Measurements from ENCODE around the gene SCAMP4. TPM values are rescaled to one million over a fixed set of nuclear protein-coding genes. Genes with fewer than 3 reads are reported as not detected.
"Not testable (repeated sequence)": the region's sequence is repeated elsewhere in the genome, so short reads cannot be mapped to it uniquely, and the experiment has no call there.

Gene SCAMP4
- total and polyA plus RNA-seq, 2 experiments from 2014 or later: 69.3 to 89.8 TPM

GRCh38 chr19:1884719-1885334, 20.4 kb upstream of the SCAMP4 start:
- H4K20me1 ChIP-seq (ENCODE audit: insufficient read depth, poor library complexity, severe bottlenecking): peaks cover 32% of the 10 kb centered on the region
- no peaks in the 10 kb centered on the region for H3K36me3 ChIP-seq (replicated peaks; ENCODE audit: insufficient read depth, low read depth)
- no peaks in the 10 kb centered on the region for H3K27me3 ChIP-seq
- peak overlapping the region; percentile 97 for H3K4me3 ChIP-seq
- H3K27ac ChIP-seq: peak overlapping the region; percentile 80
- TF ChIP-seq CTCF (IDR thresholded peaks at IDR 0.05; ENCODE audit: poor library complexity) (no peak), EZH2phosphoT487 (IDR thresholded peaks at IDR 0.05; ENCODE audit: low read depth, severe bottlenecking, unreplicated experiment) (no peak), EZH2 (IDR thresholded peaks at IDR 0.05; ENCODE audit: borderline replicate concordance) (no peak)
- no peak overlapping the region for H2AFZ ChIP-seq
- WGBS (ENCODE audit: low lambda C conversion rate, missing lambda C conversion rate): 3% methylated on average over 36 of the region's 56 CpGs
- no peaks in the 10 kb centered on the region for H3K9me2 ChIP-seq (replicated peaks; ENCODE audit: insufficient read depth)
- H3K4me1 ChIP-seq (ENCODE audit: insufficient read depth): peaks cover 22% of the 10 kb centered on the region
- peak overlapping the region; percentile 99 for H3K4me2 ChIP-seq
- peaks cover 43% of the 10 kb centered on the region for H3K79me2 ChIP-seq
- DNase-seq (ENCODE audit: low spot score): no peak
- no peaks in the 10 kb centered on the region for H3K9me3 ChIP-seq (ENCODE audit: low read depth)

- peak; percentile 98 for DNase-seq (ENCODE audit: low spot score)
- H3K27me3 ChIP-seq; H3K9me2 ChIP-seq (replicated peaks; ENCODE audit: insufficient read depth); H3K9me3 ChIP-seq (ENCODE audit: low read depth); H3K36me3 ChIP-seq (replicated peaks; ENCODE audit: insufficient read depth, low read depth); H2AFZ ChIP-seq: not testable (repeated sequence)
- Histone ChIP-seq H3K4me2 (peak within 1 kb of the TSS; percentile 99), H3K4me1 (ENCODE audit: insufficient read depth) (peaks cover 22% of the 10 kb centered on the region), H4K20me1 (ENCODE audit: insufficient read depth, poor library complexity, severe bottlenecking) (peaks cover 32% of the 10 kb centered on the region), H3K27ac (peak within 1 kb of the TSS; percentile 80), H3K79me2 (peaks cover 37% of the 10 kb centered on the region), H3K4me3 (peak within 1 kb of the TSS; percentile 97)
- WGBS (ENCODE audit: low lambda C conversion rate, missing lambda C conversion rate): 37% methylated on average over 28 of the region's 46 CpGs
Measured at GRCh38 chr19:1885398-1886119, 19.6 kb upstream of the SCAMP4 start, which contains the start of gene ABHD17A. Gene ABHD17A, minus strand, starts transcription at chr19:1885496. Its CDS starts 3,930 bp downstream, at chr19:1881566.

- H3K27ac ChIP-seq; H3K27me3 ChIP-seq; H3K4me2 ChIP-seq; H3K36me3 ChIP-seq (replicated peaks; ENCODE audit: insufficient read depth, low read depth); H3K4me3 ChIP-seq; DNase-seq (ENCODE audit: low spot score); H3K9me2 ChIP-seq (replicated peaks; ENCODE audit: insufficient read depth); H3K9me3 ChIP-seq (ENCODE audit: low read depth); H2AFZ ChIP-seq: not testable (repeated sequence)
- Histone ChIP-seq H3K79me2 (peaks cover 35% of the 10 kb centered on the region), H4K20me1 (ENCODE audit: insufficient read depth, poor library complexity, severe bottlenecking) (peaks cover 32% of the 10 kb centered on the region), H3K4me1 (ENCODE audit: insufficient read depth) (peaks cover 22% of the 10 kb centered on the region)
- WGBS (ENCODE audit: low lambda C conversion rate, missing lambda C conversion rate): 95% methylated on average over 15 of the region's 15 CpGs
Measured at GRCh38 chr19:1886360-1886759, 18.8 kb upstream of the SCAMP4 start.

GRCh38 chr19:1888385-1888784, 16.8 kb upstream of the SCAMP4 start:
- H2AFZ ChIP-seq: no peak overlapping the region
- 80% methylated on average over 5 of the region's 5 CpGs for WGBS (ENCODE audit: low lambda C conversion rate, missing lambda C conversion rate)
- H3K9me2 ChIP-seq (replicated peaks; ENCODE audit: insufficient read depth): no peaks in the 10 kb centered on the region
- H3K27ac ChIP-seq: no peak overlapping the region
- TF ChIP-seq EZH2 (IDR thresholded peaks at IDR 0.05; ENCODE audit: borderline replicate concordance) (no peak), EZH2phosphoT487 (IDR thresholded peaks at IDR 0.05; ENCODE audit: low read depth, severe bottlenecking, unreplicated experiment) (no peak), CTCF (IDR thresholded peaks at IDR 0.05; ENCODE audit: poor library complexity) (no peak)
- no peak overlapping the region for H3K4me2 ChIP-seq
- no peak for DNase-seq (ENCODE audit: low spot score)
- no peaks in the 10 kb centered on the region for H3K36me3 ChIP-seq (replicated peaks; ENCODE audit: insufficient read depth, low read depth)
- H3K4me1 ChIP-seq (ENCODE audit: insufficient read depth): peaks cover 13% of the 10 kb centered on the region
- no peaks in the 10 kb centered on the region for H3K27me3 ChIP-seq
- peaks cover 14% of the 10 kb centered on the region for H4K20me1 ChIP-seq (ENCODE audit: insufficient read depth, poor library complexity, severe bottlenecking)
- H3K9me3 ChIP-seq (ENCODE audit: low read depth): no peaks in the 10 kb centered on the region
- H3K4me3 ChIP-seq: no peak overlapping the region
- H3K79me2 ChIP-seq: peaks cover 17% of the 10 kb centered on the region

All from hepatocyte (in vitro differentiated cells).